ENCODE results near the gene RIC8B. TPM values are rescaled to one million over a fixed set of nuclear protein-coding genes. Genes with fewer than 3 reads are reported as not detected.

The RIC8B gene
- total and polyA plus RNA-seq, 2 of the 8 experiments (the other 6 are each of a cell fraction or from before 2014, with no cell fraction given) = 8.2 to 25.3 TPM

- no peak for TF ChIP-seq ATF2 (IDR thresholded peaks at IDR 0.05; ENCODE audit: low read length)
- TF ChIP-seq MAFK (IDR thresholded peaks at IDR 0.05; ENCODE audit: low read depth, low read length) = no peak
- no peak for TF ChIP-seq YY1 (IDR thresholded peaks at IDR 0.05; ENCODE audit: low read depth, low read length)
- no peak for TF ChIP-seq SIN3A (conservative IDR thresholded peaks at IDR 0.05 in 1 of 2, IDR thresholded peaks at IDR 0.05 in 1 of 2; ENCODE audit: low read depth in 1 of 2, low read length in 2 of 2)
- TF ChIP-seq ZNF274 (IDR thresholded peaks at IDR 0.05; ENCODE audit: borderline replicate concordance, extremely low read depth, low read length) = no peak
- TF ChIP-seq, protein P1, sequence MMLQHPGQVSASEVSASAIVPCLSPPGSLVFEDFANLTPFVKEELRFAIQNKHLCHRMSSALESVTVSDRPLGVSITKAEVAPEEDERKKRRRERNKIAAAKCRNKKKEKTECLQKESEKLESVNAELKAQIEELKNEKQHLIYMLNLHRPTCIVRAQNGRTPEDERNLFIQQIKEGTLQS (IDR thresholded peaks at IDR 0.05; ENCODE audit: insufficient read depth, low read depth, low read length) = no peak
- no peak for TF ChIP-seq SP4 (IDR thresholded peaks at IDR 0.05; ENCODE audit: low read length)
- no peak for TF ChIP-seq GTF2F1 (IDR thresholded peaks at IDR 0.05; ENCODE audit: borderline replicate concordance, low read depth, low read length)
- TF ChIP-seq EP300 (IDR thresholded peaks at IDR 0.05; ENCODE audit: borderline replicate concordance in 1 of 2, low read depth in 2 of 2, low read length in 2 of 2) = no peak
Observed at GRCh38 chr12:106918746-106919145, 144.3 kb downstream of the RIC8B start (continued).
